WTC11 (cell line): ENCODE data around the gene COL20A1.

ENCODE experiments used
- TEAD4 ChIP-seq: sonication (generic); formaldehyde crosslinking; IDR thresholded peaks from 2 replicates; pipeline ENCODE4 v1.8.0; 2022; ENCODE audit warnings: mild to moderate bottlenecking, missing genetic modification reagents
- ZNF232 ChIP-seq: sonication (generic); formaldehyde crosslinking; IDR thresholded peaks from 2 replicates; pipeline ENCODE4 v1.8.0; 2022; ENCODE audit warnings: mild to moderate bottlenecking, missing genetic modification reagents
- TF ChIP-seq, protein P1 (sequence below): fragments of 200-600 bp; IDR thresholded peaks from 2 replicates; pipeline ENCODE4 v1.8.0; 2022; ENCODE audit warnings: antibody characterized with exemption
- TF ChIP-seq, protein P2 (sequence below): sonication (generic); formaldehyde crosslinking; IDR thresholded peaks from 2 replicates; pipeline ENCODE4 v1.8.1; 2022; ENCODE audit warnings: low read depth, missing genetic modification reagents, borderline replicate concordance

DNA sequence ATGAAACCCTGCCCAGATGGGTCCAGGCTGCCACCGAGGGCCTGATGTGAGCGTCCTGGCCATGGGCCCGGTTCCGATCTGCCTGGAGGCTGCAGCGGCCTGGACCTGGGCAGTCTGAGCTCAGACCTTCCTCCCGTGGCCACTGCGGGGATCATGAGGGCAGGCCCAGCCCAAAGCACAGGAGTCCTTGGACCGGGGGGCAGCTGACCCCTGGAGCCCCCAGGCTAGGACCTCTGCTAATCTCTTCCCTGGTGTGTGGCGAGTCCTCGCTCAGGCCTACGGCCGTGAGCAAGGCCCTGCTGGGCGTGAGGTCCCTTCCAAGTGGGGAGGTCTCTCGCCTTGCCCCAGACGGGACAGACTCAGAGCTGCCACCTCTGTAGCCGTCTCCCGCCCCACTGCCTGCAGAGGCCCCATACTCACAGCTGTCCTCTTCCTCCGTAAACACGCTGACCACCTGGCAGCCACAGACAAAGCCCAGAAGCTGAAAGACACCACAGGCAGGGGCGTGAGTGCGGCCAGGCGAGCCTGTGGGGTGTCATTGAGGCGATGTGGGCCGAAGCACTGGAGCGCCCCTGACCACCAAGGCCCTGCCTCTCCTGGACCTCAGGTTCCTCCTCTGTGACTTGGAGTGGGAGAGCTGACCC lies 49.3 kb upstream of the COL20A1 start:
- no peak for TF ChIP-seq ZNF232 (CRISPR knock-in tag)
- TF ChIP-seq, protein P1, sequence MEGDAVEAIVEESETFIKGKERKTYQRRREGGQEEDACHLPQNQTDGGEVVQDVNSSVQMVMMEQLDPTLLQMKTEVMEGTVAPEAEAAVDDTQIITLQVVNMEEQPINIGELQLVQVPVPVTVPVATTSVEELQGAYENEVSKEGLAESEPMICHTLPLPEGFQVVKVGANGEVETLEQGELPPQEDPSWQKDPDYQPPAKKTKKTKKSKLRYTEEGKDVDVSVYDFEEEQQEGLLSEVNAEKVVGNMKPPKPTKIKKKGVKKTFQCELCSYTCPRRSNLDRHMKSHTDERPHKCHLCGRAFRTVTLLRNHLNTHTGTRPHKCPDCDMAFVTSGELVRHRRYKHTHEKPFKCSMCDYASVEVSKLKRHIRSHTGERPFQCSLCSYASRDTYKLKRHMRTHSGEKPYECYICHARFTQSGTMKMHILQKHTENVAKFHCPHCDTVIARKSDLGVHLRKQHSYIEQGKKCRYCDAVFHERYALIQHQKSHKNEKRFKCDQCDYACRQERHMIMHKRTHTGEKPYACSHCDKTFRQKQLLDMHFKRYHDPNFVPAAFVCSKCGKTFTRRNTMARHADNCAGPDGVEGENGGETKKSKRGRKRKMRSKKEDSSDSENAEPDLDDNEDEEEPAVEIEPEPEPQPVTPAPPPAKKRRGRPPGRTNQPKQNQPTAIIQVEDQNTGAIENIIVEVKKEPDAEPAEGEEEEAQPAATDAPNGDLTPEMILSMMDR, result no peak
- TF ChIP-seq, protein P2, sequence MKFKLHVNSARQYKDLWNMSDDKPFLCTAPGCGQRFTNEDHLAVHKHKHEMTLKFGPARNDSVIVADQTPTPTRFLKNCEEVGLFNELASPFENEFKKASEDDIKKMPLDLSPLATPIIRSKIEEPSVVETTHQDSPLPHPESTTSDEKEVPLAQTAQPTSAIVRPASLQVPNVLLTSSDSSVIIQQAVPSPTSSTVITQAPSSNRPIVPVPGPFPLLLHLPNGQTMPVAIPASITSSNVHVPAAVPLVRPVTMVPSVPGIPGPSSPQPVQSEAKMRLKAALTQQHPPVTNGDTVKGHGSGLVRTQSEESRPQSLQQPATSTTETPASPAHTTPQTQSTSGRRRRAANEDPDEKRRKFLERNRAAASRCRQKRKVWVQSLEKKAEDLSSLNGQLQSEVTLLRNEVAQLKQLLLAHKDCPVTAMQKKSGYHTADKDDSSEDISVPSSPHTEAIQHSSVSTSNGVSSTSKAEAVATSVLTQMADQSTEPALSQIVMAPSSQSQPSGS, result no peak
- no peak for TF ChIP-seq TEAD4 (CRISPR knock-in tag)
